Measurements from ENCODE around the gene SARDH.

SARDH gene

DNA sequence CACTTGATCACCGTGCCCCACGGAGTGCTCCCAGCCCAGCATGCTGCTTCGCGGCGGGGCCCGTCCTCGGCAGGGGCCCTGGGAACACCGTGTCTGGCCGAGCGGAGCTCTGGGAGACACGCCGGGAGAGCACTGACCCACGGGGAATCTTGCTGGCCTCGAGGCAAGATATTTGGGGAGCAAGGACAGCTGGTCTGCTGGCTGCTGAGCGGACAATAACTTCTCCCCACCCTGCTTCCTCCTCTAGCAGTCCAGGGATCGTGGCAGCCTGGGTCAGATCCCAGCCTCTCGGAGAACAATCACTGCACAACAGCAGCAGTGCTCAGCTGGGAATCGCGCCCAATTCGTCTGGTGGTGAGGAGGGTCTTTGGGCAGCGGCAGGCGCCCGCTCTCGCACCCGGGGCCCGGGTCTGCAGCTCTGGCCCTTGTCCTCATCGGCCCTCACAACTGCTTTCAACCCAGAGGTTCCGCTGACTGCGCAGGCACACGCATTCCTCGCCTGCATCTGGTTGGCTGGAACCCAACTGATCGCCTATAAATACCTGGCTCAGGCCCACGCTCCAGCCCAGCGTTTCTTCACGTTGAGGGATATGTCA lies 58.6 kb downstream of the SARDH start:
- CTCF ChIA-PET = interaction anchor here (0.5 to 0.7 kb wide), 2 partner anchors 19 to 22 kb away, joined by 3 read pairs; no protein-coding TSS in a partner anchor

DNA sequence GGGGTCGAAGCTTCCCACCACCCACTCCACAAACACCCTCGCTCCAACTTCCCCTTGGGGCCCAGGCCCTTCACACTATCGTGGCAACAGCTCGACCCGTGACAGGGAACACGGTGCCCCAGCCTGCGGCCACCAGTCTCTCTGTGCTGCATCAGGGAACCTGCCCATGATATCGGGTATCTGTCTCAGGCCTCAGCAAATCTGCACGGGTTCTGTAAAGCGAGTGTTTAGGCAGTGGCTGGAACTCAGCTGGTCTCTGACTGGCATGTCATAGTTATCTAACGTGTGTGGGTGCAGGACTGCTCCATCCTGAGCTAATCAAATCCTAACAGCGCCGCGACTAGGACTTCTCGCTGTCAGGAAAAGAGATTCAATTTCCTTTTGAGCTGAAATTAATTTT lies 59.1 kb downstream of the SARDH start:
- no peaks in the 10 kb centered on the region for H3K9me3 ChIP-seq (ENCODE audit: control insufficient read depth, insufficient read depth, low read depth, low read length)
- no peaks in the 10 kb centered on the region for H3K4me1 ChIP-seq (ENCODE audit: control insufficient read depth, insufficient read depth, low read length)
- POLR2A ChIA-PET = no interaction called here
- H3K4me3 ChIP-seq (ENCODE audit: low read depth, low read length) = no peak overlapping the region
- H3K36me3 ChIP-seq (ENCODE audit: control insufficient read depth in 2 of 2, insufficient read depth in 1 of 2, low read length in 2 of 2) = no peaks in the 10 kb centered on the region
- CTCF ChIA-PET = interaction anchor here (0.5 to 0.8 kb wide), 2 partner anchors 18 to 20 kb away, joined by 3 read pairs; no protein-coding TSS in a partner anchor
- TF ChIP-seq ZNF777 (tag by site-specific recombination; IDR thresholded peaks at IDR 0.05; ENCODE audit: borderline replicate concordance) (no peak), ZNF549 (tag by site-specific recombination; IDR thresholded peaks at IDR 0.05) (no peak)
- TF ChIP-seq, protein P1, sequence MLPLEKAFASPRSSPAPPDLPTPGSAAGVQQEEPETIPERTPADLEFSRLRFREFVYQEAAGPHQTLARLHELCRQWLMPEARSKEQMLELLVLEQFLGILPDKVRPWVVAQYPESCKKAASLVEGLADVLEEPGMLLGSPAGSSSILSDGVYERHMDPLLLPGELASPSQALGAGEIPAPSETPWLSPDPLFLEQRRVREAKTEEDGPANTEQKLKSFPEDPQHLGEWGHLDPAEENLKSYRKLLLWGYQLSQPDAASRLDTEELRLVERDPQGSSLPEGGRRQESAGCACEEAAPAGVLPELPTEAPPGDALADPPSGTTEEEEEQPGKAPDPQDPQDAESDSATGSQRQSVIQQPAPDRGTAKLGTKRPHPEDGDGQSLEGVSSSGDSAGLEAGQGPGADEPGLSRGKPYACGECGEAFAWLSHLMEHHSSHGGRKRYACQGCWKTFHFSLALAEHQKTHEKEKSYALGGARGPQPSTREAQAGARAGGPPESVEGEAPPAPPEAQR (tag by site-specific recombination; IDR thresholded peaks at IDR 0.05) = no peak
- no peak overlapping the region for H3K27ac ChIP-seq (ENCODE audit: extremely low read depth, low read depth, low read length)

More for the DNA sequence above, 58.6 kb downstream of the SARDH start:
- Histone ChIP-seq H3K9me3 (ENCODE audit: control insufficient read depth, insufficient read depth, low read depth, low read length) (no peaks in the 10 kb centered on the region), H3K4me1 (ENCODE audit: control insufficient read depth, insufficient read depth, low read length) (no peaks in the 10 kb centered on the region), H3K27ac (ENCODE audit: extremely low read depth, low read depth, low read length) (no peak overlapping the region), H3K36me3 (ENCODE audit: control insufficient read depth in 2 of 2, insufficient read depth in 1 of 2, low read length in 2 of 2) (no peaks in the 10 kb centered on the region), H3K4me3 (ENCODE audit: low read depth, low read length) (no peak overlapping the region)
- POLR2A ChIA-PET = no interaction called here
- TF ChIP-seq ZIC2 (tag by site-specific recombination; IDR thresholded peaks at IDR 0.05) = peak; percentile 38; the same call in 1 of the 2 replicates
- TF ChIP-seq ZNF24 (tag by site-specific recombination; IDR thresholded peaks at IDR 0.05) = no peak
- no peak for TF ChIP-seq MZF1 (tag by site-specific recombination; IDR thresholded peaks at IDR 0.05; ENCODE audit: borderline replicate concordance)
- no peak for TF ChIP-seq ZNF274 (IDR thresholded peaks at IDR 0.05; ENCODE audit: low read length)
- TF ChIP-seq ZNF274 (tag by site-specific recombination; IDR thresholded peaks at IDR 0.05; ENCODE audit: borderline replicate concordance) = no peak

DNA sequence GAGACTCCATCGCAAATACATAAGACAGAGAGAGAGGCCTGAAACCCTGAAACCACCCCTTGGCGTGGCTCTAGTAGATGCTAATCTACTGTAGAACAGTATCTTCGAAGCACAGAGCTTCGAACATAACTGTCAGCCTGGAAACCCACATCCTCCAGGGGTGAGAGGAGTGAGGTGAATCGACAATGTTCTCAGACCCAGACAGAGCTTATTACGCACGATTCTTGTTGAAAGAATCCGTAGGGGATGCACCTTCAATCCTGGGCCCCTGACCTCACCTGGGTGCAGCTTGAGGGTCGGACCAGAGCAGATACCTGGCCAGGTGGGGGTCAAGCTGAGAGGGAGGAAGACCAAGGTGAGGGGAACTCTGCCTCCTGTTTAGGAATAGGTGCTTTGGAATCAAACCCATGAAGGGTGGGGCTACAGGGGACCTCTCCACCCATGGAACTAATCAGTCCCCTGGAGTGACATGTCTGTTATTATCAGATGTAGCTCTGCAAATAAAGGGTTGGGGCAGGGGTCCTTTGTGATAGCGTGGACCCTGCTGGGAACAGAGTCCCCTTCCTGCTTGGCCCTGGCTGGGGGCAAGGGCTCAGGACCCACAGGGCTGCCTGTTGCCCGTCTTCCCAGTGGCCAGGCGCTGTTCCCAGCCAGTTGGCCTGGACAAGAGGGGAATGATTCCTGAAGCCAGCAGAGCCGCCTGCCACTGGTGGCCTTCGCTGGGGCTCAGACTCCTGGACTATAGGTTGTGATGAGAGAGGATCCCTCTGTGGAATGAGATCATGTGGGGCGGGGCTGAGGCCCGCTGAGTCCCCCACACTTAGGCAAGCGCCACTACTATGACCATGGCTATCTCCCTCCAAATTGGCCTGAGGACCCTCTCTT lies 60.8 kb downstream of the SARDH start:
- H3K36me3 ChIP-seq (ENCODE audit: control insufficient read depth in 2 of 2, insufficient read depth in 1 of 2, low read length in 2 of 2) = no peaks in the 10 kb centered on the region
- H3K4me1 ChIP-seq (ENCODE audit: control insufficient read depth, insufficient read depth, low read length) = no peaks in the 10 kb centered on the region
- CTCF ChIA-PET = interaction anchor here (0.7 kb wide), 1 partner anchor 774 kb away, joined by 3 read pairs; no protein-coding TSS in a partner anchor
- H3K9me3 ChIP-seq (ENCODE audit: control insufficient read depth, insufficient read depth, low read depth, low read length) = no peaks in the 10 kb centered on the region
- POLR2A ChIA-PET = no interaction called here
- no peak overlapping the region for H3K4me3 ChIP-seq (ENCODE audit: low read depth, low read length)
- no peak for TF ChIP-seq FEZF1 (tag by site-specific recombination; IDR thresholded peaks at IDR 0.05)
- TF ChIP-seq GLIS2 (tag by site-specific recombination; IDR thresholded peaks at IDR 0.05) = peak; percentile 21; the same call in 1 of the 2 replicates
- no peak for TF ChIP-seq ZNF391 (tag by site-specific recombination; IDR thresholded peaks at IDR 0.05; ENCODE audit: borderline replicate concordance, low read depth)
- TF ChIP-seq, protein P2, sequence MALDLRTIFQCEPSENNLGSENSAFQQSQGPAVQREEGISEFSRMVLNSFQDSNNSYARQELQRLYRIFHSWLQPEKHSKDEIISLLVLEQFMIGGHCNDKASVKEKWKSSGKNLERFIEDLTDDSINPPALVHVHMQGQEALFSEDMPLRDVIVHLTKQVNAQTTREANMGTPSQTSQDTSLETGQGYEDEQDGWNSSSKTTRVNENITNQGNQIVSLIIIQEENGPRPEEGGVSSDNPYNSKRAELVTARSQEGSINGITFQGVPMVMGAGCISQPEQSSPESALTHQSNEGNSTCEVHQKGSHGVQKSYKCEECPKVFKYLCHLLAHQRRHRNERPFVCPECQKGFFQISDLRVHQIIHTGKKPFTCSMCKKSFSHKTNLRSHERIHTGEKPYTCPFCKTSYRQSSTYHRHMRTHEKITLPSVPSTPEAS (tag by site-specific recombination; IDR thresholded peaks at IDR 0.05) = no peak
- no peak overlapping the region for H3K27ac ChIP-seq (ENCODE audit: extremely low read depth, low read depth, low read length)

DNA sequence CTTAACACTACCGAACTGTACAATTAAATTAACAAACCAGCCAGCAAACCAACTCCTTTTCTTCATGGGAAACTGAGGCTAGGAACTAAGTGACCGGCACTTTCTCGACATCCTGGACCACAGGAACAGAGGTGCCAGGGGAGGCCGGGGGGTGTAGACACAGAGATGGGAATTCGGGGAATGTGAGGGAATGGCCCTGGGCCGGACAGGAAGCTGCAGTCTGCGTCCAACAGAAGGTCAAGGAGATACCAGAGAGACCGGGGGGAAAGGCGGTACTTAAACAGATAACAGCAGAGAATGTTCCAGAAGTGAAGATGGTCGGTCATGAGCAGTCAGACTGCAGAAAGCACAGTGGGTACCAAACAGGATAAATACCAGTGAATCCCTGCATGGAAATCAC lies 61.7 kb downstream of the SARDH start:
- POLR2A ChIA-PET = no interaction called here
- CTCF ChIA-PET = no interaction called here
- H3K36me3 ChIP-seq (ENCODE audit: control insufficient read depth in 2 of 2, insufficient read depth in 1 of 2, low read length in 2 of 2) = no peaks in the 10 kb centered on the region
- no peak overlapping the region for H3K4me3 ChIP-seq (ENCODE audit: low read depth, low read length)
- no peaks in the 10 kb centered on the region for H3K4me1 ChIP-seq (ENCODE audit: control insufficient read depth, insufficient read depth, low read length)
- H3K9me3 ChIP-seq (ENCODE audit: control insufficient read depth, insufficient read depth, low read depth, low read length) = no peaks in the 10 kb centered on the region
- H3K27ac ChIP-seq (ENCODE audit: extremely low read depth, low read depth, low read length) = no peak overlapping the region
- TF ChIP-seq, protein P3, sequence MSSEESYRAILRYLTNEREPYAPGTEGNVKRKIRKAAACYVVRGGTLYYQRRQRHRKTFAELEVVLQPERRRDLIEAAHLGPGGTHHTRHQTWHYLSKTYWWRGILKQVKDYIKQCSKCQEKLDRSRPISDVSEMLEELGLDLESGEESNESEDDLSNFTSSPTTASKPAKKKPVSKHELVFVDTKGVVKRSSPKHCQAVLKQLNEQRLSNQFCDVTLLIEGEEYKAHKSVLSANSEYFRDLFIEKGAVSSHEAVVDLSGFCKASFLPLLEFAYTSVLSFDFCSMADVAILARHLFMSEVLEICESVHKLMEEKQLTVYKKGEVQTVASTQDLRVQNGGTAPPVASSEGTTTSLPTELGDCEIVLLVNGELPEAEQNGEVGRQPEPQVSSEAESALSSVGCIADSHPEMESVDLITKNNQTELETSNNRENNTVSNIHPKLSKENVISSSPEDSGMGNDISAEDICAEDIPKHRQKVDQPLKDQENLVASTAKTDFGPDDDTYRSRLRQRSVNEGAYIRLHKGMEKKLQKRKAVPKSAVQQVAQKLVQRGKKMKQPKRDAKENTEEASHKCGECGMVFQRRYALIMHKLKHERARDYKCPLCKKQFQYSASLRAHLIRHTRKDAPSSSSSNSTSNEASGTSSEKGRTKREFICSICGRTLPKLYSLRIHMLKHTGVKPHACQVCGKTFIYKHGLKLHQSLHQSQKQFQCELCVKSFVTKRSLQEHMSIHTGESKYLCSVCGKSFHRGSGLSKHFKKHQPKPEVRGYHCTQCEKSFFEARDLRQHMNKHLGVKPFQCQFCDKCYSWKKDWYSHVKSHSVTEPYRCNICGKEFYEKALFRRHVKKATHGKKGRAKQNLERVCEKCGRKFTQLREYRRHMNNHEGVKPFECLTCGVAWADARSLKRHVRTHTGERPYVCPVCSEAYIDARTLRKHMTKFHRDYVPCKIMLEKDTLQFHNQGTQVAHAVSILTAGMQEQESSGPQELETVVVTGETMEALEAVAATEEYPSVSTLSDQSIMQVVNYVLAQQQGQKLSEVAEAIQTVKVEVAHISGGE (tag by site-specific recombination; conservative IDR thresholded peaks at IDR 0.05; ENCODE audit: low read depth) = no peak
- TF ChIP-seq, protein P4, sequence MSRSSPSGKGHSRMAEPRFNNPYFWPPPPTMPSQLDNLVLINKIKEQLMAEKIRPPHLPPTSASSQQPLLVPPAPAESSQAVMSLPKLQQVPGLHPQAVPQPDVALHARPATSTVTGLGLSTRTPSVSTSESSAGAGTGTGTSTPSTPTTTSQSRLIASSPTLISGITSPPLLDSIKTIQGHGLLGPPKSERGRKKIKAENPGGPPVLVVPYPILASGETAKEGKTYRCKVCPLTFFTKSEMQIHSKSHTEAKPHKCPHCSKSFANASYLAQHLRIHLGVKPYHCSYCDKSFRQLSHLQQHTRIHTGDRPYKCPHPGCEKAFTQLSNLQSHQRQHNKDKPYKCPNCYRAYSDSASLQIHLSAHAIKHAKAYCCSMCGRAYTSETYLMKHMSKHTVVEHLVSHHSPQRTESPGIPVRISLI (tag by site-specific recombination; IDR thresholded peaks at IDR 0.05) = no peak
- TF ChIP-seq KLF1 (tag by site-specific recombination; IDR thresholded peaks at IDR 0.05) (no peak), REPIN1 (tag by site-specific recombination; IDR thresholded peaks at IDR 0.05; ENCODE audit: low read depth) (no peak)
- TF ChIP-seq, protein P5, sequence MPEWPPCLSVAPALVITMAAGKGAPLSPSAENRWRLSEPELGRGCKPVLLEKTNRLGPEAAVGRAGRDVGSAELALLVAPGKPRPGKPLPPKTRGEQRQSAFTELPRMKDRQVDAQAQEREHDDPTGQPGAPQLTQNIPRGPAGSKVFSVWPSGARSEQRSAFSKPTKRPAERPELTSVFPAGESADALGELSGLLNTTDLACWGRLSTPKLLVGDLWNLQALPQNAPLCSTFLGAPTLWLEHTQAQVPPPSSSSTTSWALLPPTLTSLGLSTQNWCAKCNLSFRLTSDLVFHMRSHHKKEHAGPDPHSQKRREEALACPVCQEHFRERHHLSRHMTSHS (tag by site-specific recombination; IDR thresholded peaks at IDR 0.05) = no peak

All from HEK293 (cell line).